ENCODE results near the gene RUSC1.

DNA sequence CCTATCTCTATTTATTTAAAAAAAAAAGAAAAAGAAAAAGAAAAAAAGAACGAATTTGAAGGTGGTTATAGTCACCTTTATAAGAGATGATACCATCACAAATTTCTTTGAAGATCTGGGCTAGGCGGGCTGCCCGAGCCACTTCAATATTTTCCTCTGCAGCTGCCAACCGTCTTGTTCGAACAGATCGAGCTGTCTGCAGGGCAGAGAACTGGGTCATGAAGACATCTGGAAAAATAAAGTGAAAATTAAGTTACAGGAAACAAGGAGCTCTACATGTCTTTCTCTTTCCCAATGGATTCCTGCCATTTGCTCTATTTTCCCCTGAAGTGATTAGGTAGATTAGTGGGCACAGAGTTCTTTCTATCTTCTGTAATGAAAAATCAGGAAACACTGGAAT lies 31.9 kb downstream of the RUSC1 start:
- no peak for TF ChIP-seq ZNF350 (tag by site-specific recombination; IDR thresholded peaks at IDR 0.05)
- TF ChIP-seq, protein P1, sequence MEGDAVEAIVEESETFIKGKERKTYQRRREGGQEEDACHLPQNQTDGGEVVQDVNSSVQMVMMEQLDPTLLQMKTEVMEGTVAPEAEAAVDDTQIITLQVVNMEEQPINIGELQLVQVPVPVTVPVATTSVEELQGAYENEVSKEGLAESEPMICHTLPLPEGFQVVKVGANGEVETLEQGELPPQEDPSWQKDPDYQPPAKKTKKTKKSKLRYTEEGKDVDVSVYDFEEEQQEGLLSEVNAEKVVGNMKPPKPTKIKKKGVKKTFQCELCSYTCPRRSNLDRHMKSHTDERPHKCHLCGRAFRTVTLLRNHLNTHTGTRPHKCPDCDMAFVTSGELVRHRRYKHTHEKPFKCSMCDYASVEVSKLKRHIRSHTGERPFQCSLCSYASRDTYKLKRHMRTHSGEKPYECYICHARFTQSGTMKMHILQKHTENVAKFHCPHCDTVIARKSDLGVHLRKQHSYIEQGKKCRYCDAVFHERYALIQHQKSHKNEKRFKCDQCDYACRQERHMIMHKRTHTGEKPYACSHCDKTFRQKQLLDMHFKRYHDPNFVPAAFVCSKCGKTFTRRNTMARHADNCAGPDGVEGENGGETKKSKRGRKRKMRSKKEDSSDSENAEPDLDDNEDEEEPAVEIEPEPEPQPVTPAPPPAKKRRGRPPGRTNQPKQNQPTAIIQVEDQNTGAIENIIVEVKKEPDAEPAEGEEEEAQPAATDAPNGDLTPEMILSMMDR (tag by site-specific recombination; IDR thresholded peaks at IDR 0.05): no peak
